ENCODE data around the gene KCNS1.

- TF ChIP-seq CTCF (IDR thresholded peaks at IDR 0.05; ENCODE audit: insufficient read depth, low read depth, low read length) (no peak), EZH2 (IDR thresholded peaks at IDR 0.05; ENCODE audit: insufficient read depth, low read length) (no peak)
Observed at GRCh38 chr20:45067087-45067486, 33.8 kb downstream of the KCNS1 start.
